HepG2 (cell line): Measurements from ENCODE around the gene GAREM1. TPM values are rescaled to one million over a fixed set of nuclear protein-coding genes. Genes with fewer than 3 reads are reported as not detected.
A peak's percentile ranks its signal among the peaks of the same experiment; 100 is the strongest.

Experiments used
- ATAC-seq: fragments of 200-7000 bp; cut with Tn5 transposase; 3 replicates; pipeline ENCODE4 v1.9.1; 2020; ENCODE audit warnings: mild to moderate bottlenecking, moderate library complexity
- BruUV-seq: library from RNA; stranded (reverse); fragments of 400-500 nt; replicated peaks from 2 replicates; lab custom pipeline; 2021; lab: Mats Ljungman, UMichigan
- CTCF ChIA-PET: fragments of 300-600 bp; formaldehyde crosslinking; extraction: SDS; loops from one replicate; lab custom pipeline; 2021; ENCODE audit warnings: low total read pairs, inconsistent platforms, low intra/inter-chr PET ratio; lab: Yijun Ruan, JAX
- POLR2A ChIA-PET: fragments of 350-600 bp; sonication (Branson Sonifier 250); formaldehyde crosslinking; loops from one replicate; lab custom pipeline; 2020; ENCODE audit warnings: antibody characterized with exemption, inconsistent platforms; lab: Yijun Ruan, JAX
- DNase-seq: peaks from one replicate; pipeline ENCODE4 v3.0.0-alpha.2; 2015; ENCODE audit warnings: low spot score
- FAIRE-seq: peaks from 3 replicates; lab custom pipeline; 2011; peaks lifted over from hg19 to GRCh38; lab: Jason Lieb, UNC
- H2AFZ ChIP-seq: one replicate; pipeline ENCODE4 v1.6.1; 2011; ENCODE audit warnings: low read length, inconsistent platforms
- H3K27ac ChIP-seq: fragments of 300-600 bp; 3 replicates; pipeline ENCODE4 v1.8.0; 2011; ENCODE audit warnings: mixed run types, mild to moderate bottlenecking, mixed read lengths, low read length, inconsistent platforms; ENCODE audit not compliant: insufficient read depth; ENCODE audit errors: extremely low read length
- H3K27me3 ChIP-seq, 2 experiments: fragments of 200-600 bp in 1 of 2; 2 replicates in 1 of 2; 3 replicates in 1 of 2; pipeline versions ENCODE4 v1.6.0 to v1.8.0; 2011; ENCODE audit warnings: low read length in 2 of 2, mild to moderate bottlenecking in 2 of 2, moderate library complexity in 2 of 2, inconsistent platforms in 1 of 2; ENCODE audit not compliant: insufficient read depth in 2 of 2, control insufficient read depth in 1 of 2
- H3K36me3 ChIP-seq, 2 experiments: fragments of 200-600 bp in 1 of 2; replicated peaks in 1 of 2; 2 replicates in 1 of 2; 3 replicates in 1 of 2; pipeline versions ENCODE4 v1.5.1 to v1.8.0; 2011; ENCODE audit warnings: low read length in 2 of 2, inconsistent platforms in 1 of 2; ENCODE audit not compliant: insufficient read depth in 2 of 2, control insufficient read depth in 1 of 2
- H3K4me1 ChIP-seq: 2 replicates; pipeline ENCODE4 v1.5.1; 2012; ENCODE audit warnings: low read length, inconsistent platforms; ENCODE audit not compliant: insufficient read depth
- H3K4me2 ChIP-seq: 2 replicates; pipeline ENCODE4 v1.6.0; 2011; ENCODE audit warnings: low read depth, low read length, inconsistent platforms
- H3K4me3 ChIP-seq, 3 experiments: fragments of 200-600 bp in 1 of 3; sonication (generic), shearing (Covaris generic) in 1 of 3; replicated peaks in 1 of 3; 2 replicates each; pipeline ENCODE4 v1.5.1; 2011 to 2016; ENCODE audit warnings: low read length in 3 of 3, inconsistent platforms in 2 of 3, low read depth in 2 of 3, mild to moderate bottlenecking in 2 of 3, control low read depth in 1 of 3, mixed read lengths in 1 of 3; ENCODE audit not compliant: insufficient read depth in 1 of 3
- H3K79me2 ChIP-seq: one replicate; pipeline ENCODE4 v1.6.1; 2011; ENCODE audit warnings: low read length, inconsistent platforms; ENCODE audit not compliant: insufficient read depth
- H3K9ac ChIP-seq: 2 replicates; pipeline ENCODE4 v1.6.0; 2011; ENCODE audit warnings: mild to moderate bottlenecking, low read depth, low read length, inconsistent platforms; ENCODE audit not compliant: insufficient read depth
- H3K9me3 ChIP-seq: 2 replicates; pipeline ENCODE4 v1.5.1; 2012; ENCODE audit warnings: mild to moderate bottlenecking, low read length
- H4K20me1 ChIP-seq: 2 replicates; pipeline ENCODE4 v1.6.0; 2011; ENCODE audit warnings: inconsistent platforms, mild to moderate bottlenecking, low read length, moderate library complexity; ENCODE audit not compliant: insufficient read depth
- CHD2 ChIP-seq: IDR thresholded peaks from 2 replicates; pipeline ENCODE4 v1.6.1; 2011; ENCODE audit warnings: low read depth, low read length, improper control_type of control experiment
- MLXIP ChIP-seq: sonication (generic); formaldehyde crosslinking; IDR thresholded peaks from 2 replicates; pipeline ENCODE4 v1.9.0; 2021; ENCODE audit warnings: missing genetic modification reagents, borderline replicate concordance
- NR1H2 ChIP-seq: sonication (generic); formaldehyde crosslinking; IDR thresholded peaks from 2 replicates; pipeline ENCODE4 v1.8.1; 2022; ENCODE audit warnings: low read depth, missing genetic modification reagents, borderline replicate concordance
- NR3C1 ChIP-seq: sonication (generic); formaldehyde crosslinking; IDR thresholded peaks from 2 replicates; pipeline ENCODE4 v1.4.0; 2020; ENCODE audit warnings: missing genetic modification reagents
- PITX1 ChIP-seq: sonication (generic); formaldehyde crosslinking; IDR thresholded peaks from 2 replicates; pipeline ENCODE4 v1.5.1; 2020; ENCODE audit warnings: mild to moderate bottlenecking, missing genetic modification reagents
- PREB ChIP-seq: sonication (generic); formaldehyde crosslinking; IDR thresholded peaks from 2 replicates; pipeline ENCODE4 v1.4.0; 2020; ENCODE audit warnings: missing genetic modification reagents
- RAD51 ChIP-seq: fragments of 450-650 bp; IDR thresholded peaks from 2 replicates; pipeline ENCODE4 v1.6.1; 2016; ENCODE audit warnings: borderline replicate concordance
- SRY ChIP-seq: sonication (generic); formaldehyde crosslinking; IDR thresholded peaks from 2 replicates; pipeline ENCODE4 v1.8.0; 2022; ENCODE audit warnings: mild to moderate bottlenecking, missing genetic modification reagents
- ZBTB2 ChIP-seq: sonication (generic); formaldehyde crosslinking; IDR thresholded peaks from 2 replicates; pipeline ENCODE4 v1.8.0; 2022; ENCODE audit warnings: low read depth, missing genetic modification reagents
- ZFP36L1 ChIP-seq: sonication (generic); formaldehyde crosslinking; IDR thresholded peaks from 2 replicates; pipeline ENCODE4 v1.8.0; 2022; ENCODE audit warnings: mild to moderate bottlenecking, missing genetic modification reagents, moderate library complexity
- ZFP37 ChIP-seq: sonication (generic); formaldehyde crosslinking; IDR thresholded peaks from 2 replicates; pipeline ENCODE4 v1.4.0; 2020; ENCODE audit warnings: missing genetic modification reagents, borderline replicate concordance
- ZNF652 ChIP-seq: IDR thresholded peaks from 2 replicates; pipeline ENCODE4 v1.6.1; 2016; ENCODE audit warnings: low read depth, borderline replicate concordance
- ZNF883 ChIP-seq: sonication (generic); formaldehyde crosslinking; IDR thresholded peaks from 2 replicates; pipeline ENCODE4 v1.5.1; 2020; ENCODE audit warnings: mild to moderate bottlenecking, missing genetic modification reagents; ENCODE audit errors: not compliant biosample characterization
- WGBS: methylation state at CpG from one replicate; pipeline ENCODE4 v1.1.6; 2017; ENCODE audit warnings: low lambda C conversion rate; 5-methylcytosine and 5-hydroxymethylcytosine counted together
- in situ Hi-C: cut with HindIII; loops from 2 replicates; pipeline ENCODE4 v1.10.0; 2017; ENCODE audit warnings: low pct_unique_long_range_greater_than_20kb; ENCODE audit not compliant: extremely low pct_ligation_motif_present
- intact Hi-C: fragments of 100-400 bp; cut with micrococcal nuclease; formaldehyde crosslinking; loops from one replicate; pipeline ENCODE4 v1.10.0; 2022; ENCODE audit not compliant: unreplicated experiment
- polyA plus RNA-seq, 8 experiments: library from polyadenylated mRNA; depleted of rRNA in 3 of 8; stranded (reverse) in 7 of 8; unstranded in 1 of 8; fragments of >200 nt; fragmentation: Illumina TruSeq in 4 of 8; extraction: Trizol in 4 of 8; gene quantifications; 2 replicates each; pipeline versions ENCODE4 v1.2.1 to v1.2.3, GENCODE V29; 2011 to 2016; ENCODE audit warnings: low read depth in 4 of 8, missing spikeins in 1 of 8, mixed read lengths in 1 of 8; ENCODE audit not compliant: insufficient read depth in 1 of 8
- total RNA-seq, 5 experiments: library from RNA; depleted of rRNA; stranded (reverse); fragments of >200 nt; fragmentation: Illumina TruSeq; extraction: Trizol; gene quantifications; 2 replicates each; pipeline ENCODE4 v1.2.3, GENCODE V29; 2016; ENCODE audit warnings: low read depth in 1 of 5

GAREM1 gene
- total and polyA plus RNA-seq, 2 of the 13 experiments (the other 11 are each of a cell fraction or from before 2014, with no cell fraction given) = 2.5 to 2.9 TPM

GRCh38 chr18:32353257-32353656 lies 117.4 kb downstream of the GAREM1 start:
- Histone ChIP-seq H3K4me3 (no peak overlapping the region), H3K36me3 (no peaks in the 10 kb centered on the region), H3K27ac (no peak overlapping the region), H3K9me3 (no peaks in the 10 kb centered on the region), H2AFZ (no peak overlapping the region), H3K4me2 (no peak overlapping the region), H4K20me1 (no peaks in the 10 kb centered on the region), H3K9ac (no peak overlapping the region), H3K79me2 (no peaks in the 10 kb centered on the region), H3K4me1 (peaks cover 28% of the 10 kb centered on the region), H3K27me3 (no peaks in the 10 kb centered on the region)
- ATAC-seq (no peak), DNase-seq (no peak), FAIRE-seq (no peak)
- in situ Hi-C loops (no loop called here), intact Hi-C loops (no loop called here)
- no TSS peak for BruUV-seq
- no peak for TF ChIP-seq PITX1 (CRISPR knock-in tag)
- peak; percentile 55; the same call in 1 of the 2 replicates for TF ChIP-seq ZNF652 (CRISPR knock-in tag)
- TF ChIP-seq NR1H2 (CRISPR knock-in tag) = no peak
- ChIA-PET CTCF (no interaction called here), POLR2A (no interaction called here)
- 67% methylated on average over 1 of the region's 1 CpG for WGBS

GRCh38 chr18:32351032-32351431 lies 119.7 kb downstream of the GAREM1 start:
- H2AFZ ChIP-seq = no peak overlapping the region
- H3K4me1 ChIP-seq = peaks cover 28% of the 10 kb centered on the region
- WGBS = 96% methylated on average over 1 of the region's 1 CpG
- ChIA-PET CTCF (no interaction called here), POLR2A (no interaction called here)
- H3K4me3 ChIP-seq = no peak overlapping the region
- H3K4me2 ChIP-seq = no peak overlapping the region
- no peak for FAIRE-seq
- ATAC-seq = no peak
- H3K9ac ChIP-seq = no peak overlapping the region
- no peaks in the 10 kb centered on the region for H3K36me3 ChIP-seq
- DNase-seq = no peak
- no peaks in the 10 kb centered on the region for H3K9me3 ChIP-seq
- H3K79me2 ChIP-seq = no peaks in the 10 kb centered on the region
- in situ Hi-C loops (no loop called here), intact Hi-C loops (loop anchor here (2.0 kb wide), 1 partner anchor 22 kb away; no protein-coding TSS in a partner anchor)
- no peaks in the 10 kb centered on the region for H4K20me1 ChIP-seq
- H3K27ac ChIP-seq = no peak overlapping the region
- no TSS peak for BruUV-seq
- H3K27me3 ChIP-seq = no peaks in the 10 kb centered on the region
- TF ChIP-seq CHD2 (no peak), MLXIP (no peak), ZNF883 (CRISPR knock-in tag) (no peak), RAD51 (no peak), ZBTB2 (CRISPR knock-in tag) (no peak), PREB (CRISPR knock-in tag) (no peak), ZFP36L1 (CRISPR knock-in tag) (no peak), NR3C1 (CRISPR knock-in tag) (no peak), SRY (CRISPR knock-in tag) (no peak), ZFP37 (CRISPR knock-in tag) (no peak)
